H1 (cell line): ENCODE data around the gene CEP350. TPM values are rescaled to one million over a fixed set of nuclear protein-coding genes. Genes with fewer than 3 reads are reported as not detected.

Experiments
- CTCF ChIA-PET: fragments of 300-600 bp; sonication (Branson Sonifier 250); formaldehyde crosslinking; loops from one replicate; lab custom pipeline; 2021; ENCODE audit not compliant: partially characterized antibody; lab: Charles Lee
- POLR2A ChIA-PET: fragments of 300-600 bp; sonication (Branson Sonifier 250); formaldehyde crosslinking; loops from one replicate; lab custom pipeline; 2021; ENCODE audit warnings: inconsistent platforms; ENCODE audit not compliant: partially characterized antibody; lab: Charles Lee
- DNase-seq, 2 experiments: peaks; one replicate each; pipeline versions ENCODE4 v3.0.0 to v3.0.0-alpha.2; 2010 to 2022; ENCODE audit warnings: low spot score in 2 of 2, low read depth in 1 of 2, mixed read lengths in 1 of 2
- FAIRE-seq: peaks from 2 replicates; lab custom pipeline; 2011; peaks lifted over from hg19 to GRCh38; lab: Jason Lieb, UNC
- H2AFZ ChIP-seq: 2 replicates; pipeline ENCODE4 v1.8.1; 2012; ENCODE audit warnings: low read length, inconsistent platforms
- H2AK5ac ChIP-seq: 2 replicates; pipeline ENCODE4 v1.6.1; 2013; ENCODE audit warnings: low read depth, low read length
- H2BK120ac ChIP-seq: replicated peaks from 2 replicates; pipeline ENCODE3; 2013; ENCODE audit warnings: low read depth, low read length, inconsistent platforms
- H2BK12ac ChIP-seq: 2 replicates; pipeline ENCODE4 v1.6.1; 2013; ENCODE audit warnings: low read depth, low read length
- H2BK15ac ChIP-seq: 2 replicates; pipeline ENCODE4 v1.6.1; 2013; ENCODE audit warnings: low read length
- H2BK20ac ChIP-seq: 2 replicates; pipeline ENCODE4 v1.6.1; 2013; ENCODE audit warnings: low read length
- H2BK5ac ChIP-seq: 2 replicates; pipeline ENCODE4 v1.6.1; 2013; ENCODE audit warnings: low read depth, low read length
- H3K14ac ChIP-seq: 2 replicates; pipeline ENCODE4 v1.6.1; 2013; ENCODE audit warnings: inconsistent platforms; ENCODE audit not compliant: insufficient read length
- H3K18ac ChIP-seq: 2 replicates; pipeline ENCODE4 v1.6.1; 2013; ENCODE audit warnings: low read length; ENCODE audit errors: extremely low read depth
- H3K23ac ChIP-seq: 2 replicates; pipeline ENCODE4 v1.6.1; 2013; ENCODE audit warnings: inconsistent platforms; ENCODE audit not compliant: insufficient read length
- H3K23me2 ChIP-seq: 2 replicates; pipeline ENCODE4 v1.6.1; 2013; ENCODE audit warnings: low read depth, low read length
- H3K27ac ChIP-seq: 2 replicates; pipeline ENCODE4 v1.6.1; 2011; ENCODE audit warnings: low read depth, low read length, inconsistent platforms
- H3K27me3 ChIP-seq, 4 experiments: replicated peaks in 1 of 4; 1 replicate in 1 of 4; 2 replicates in 3 of 4; pipeline versions ENCODE4 v1.6.1 to v1.8.1; 2011 to 2013; ENCODE audit warnings: low read length in 3 of 4, mild to moderate bottlenecking in 3 of 4, inconsistent platforms in 2 of 4, mixed read lengths in 2 of 4, moderate library complexity in 1 of 4; ENCODE audit not compliant: control insufficient read depth in 3 of 4, insufficient read depth in 3 of 4; ENCODE audit errors: extremely low read depth in 1 of 4
- H3K36me3 ChIP-seq, 4 experiments: 2 replicates each; pipeline versions ENCODE4 v1.6.1 to v1.8.1; 2011 to 2013; ENCODE audit warnings: mild to moderate bottlenecking in 4 of 4, low read length in 3 of 4, moderate library complexity in 2 of 4, control low read depth in 1 of 4, inconsistent platforms in 1 of 4; ENCODE audit not compliant: insufficient read depth in 4 of 4, control insufficient read depth in 2 of 4
- H3K4ac ChIP-seq: replicated peaks from 2 replicates; pipeline ENCODE3; 2013; ENCODE audit warnings: low read length, low read depth, mixed read lengths, inconsistent platforms; ENCODE audit not compliant: insufficient read length
- H3K4me1 ChIP-seq, 4 experiments: replicated peaks in 1 of 4; 1 replicate in 1 of 4; 2 replicates in 3 of 4; pipeline versions ENCODE4 v1.6.1 to v1.8.1; 2011 to 2013; ENCODE audit warnings: low read length in 3 of 4, inconsistent platforms in 2 of 4, mixed read lengths in 1 of 4; ENCODE audit not compliant: insufficient read depth in 4 of 4, control insufficient read depth in 3 of 4
- H3K4me2 ChIP-seq, 2 experiments: 2 replicates each; pipeline versions ENCODE4 v1.6.1 to v1.8.1; 2011 to 2013; ENCODE audit warnings: low read depth in 2 of 2, low read length in 2 of 2, control low read depth in 1 of 2, inconsistent platforms in 1 of 2, mild to moderate bottlenecking in 1 of 2; ENCODE audit not compliant: insufficient read depth in 1 of 2
- H3K4me3 ChIP-seq, 4 experiments: fragments of 200-600, 300-600 bp in 1 of 4; sonication (generic), shearing (Covaris generic), sonication (Bioruptor Twin) in 1 of 4; 2 replicates each; pipeline versions ENCODE4 v1.5.1 to v1.8.1; 2011 to 2016; ENCODE audit warnings: low read length in 4 of 4, low read depth in 3 of 4, control low read depth in 2 of 4, inconsistent platforms in 2 of 4, mild to moderate bottlenecking in 2 of 4, mixed read lengths in 1 of 4, moderate library complexity in 1 of 4; ENCODE audit not compliant: insufficient read depth in 2 of 4; ENCODE audit errors: extremely low read depth in 1 of 4
- H3K56ac ChIP-seq: replicated peaks from 2 replicates; pipeline ENCODE3; 2013; ENCODE audit warnings: low read depth, mild to moderate bottlenecking, mixed read lengths, low read length, inconsistent platforms; ENCODE audit not compliant: insufficient read length
- H3K79me1 ChIP-seq: 2 replicates; pipeline ENCODE4 v1.6.1; 2013; ENCODE audit warnings: low read depth, low read length, control low read depth
- H3K79me2 ChIP-seq, 2 experiments: 2 replicates each; pipeline versions ENCODE4 v1.6.1 to v1.8.1; 2012 to 2013; ENCODE audit warnings: low read length in 2 of 2, mild to moderate bottlenecking in 2 of 2, inconsistent platforms in 1 of 2; ENCODE audit not compliant: insufficient read depth in 2 of 2, control insufficient read depth in 1 of 2
- H3K9ac ChIP-seq, 4 experiments: replicated peaks in 1 of 4; 1 replicate in 1 of 4; 2 replicates in 3 of 4; pipeline versions ENCODE4 v1.6.1 to v1.8.1; 2011 to 2013; ENCODE audit warnings: low read depth in 3 of 4, low read length in 3 of 4, control low read depth in 2 of 4, mild to moderate bottlenecking in 2 of 4, moderate library complexity in 2 of 4, inconsistent platforms in 1 of 4; ENCODE audit errors: extremely low read depth in 1 of 4
- H3K9me3 ChIP-seq, 2 experiments: 2 replicates each; pipeline versions ENCODE4 v1.6.1 to v1.8.1; 2012 to 2013; ENCODE audit warnings: mild to moderate bottlenecking in 2 of 2, moderate library complexity in 2 of 2, control low read depth in 1 of 2, inconsistent platforms in 1 of 2, low read depth in 1 of 2, low read length in 1 of 2, mixed read lengths in 1 of 2; ENCODE audit not compliant: insufficient read depth in 2 of 2
- H4K20me1 ChIP-seq, 2 experiments: replicated peaks in 1 of 2; 2 replicates each; pipeline versions ENCODE3 to v1.8.1; 2011 to 2013; ENCODE audit warnings: inconsistent platforms in 2 of 2, low read length in 2 of 2, mild to moderate bottlenecking in 1 of 2; ENCODE audit not compliant: insufficient read depth in 2 of 2, control insufficient read depth in 1 of 2
- H4K5ac ChIP-seq: 2 replicates; pipeline ENCODE4 v1.6.1; 2013; ENCODE audit warnings: low read length, low read depth, mixed read lengths, inconsistent platforms; ENCODE audit not compliant: insufficient read length
- H4K8ac ChIP-seq: 2 replicates; pipeline ENCODE4 v1.8.0; 2013; ENCODE audit warnings: mild to moderate bottlenecking, moderate library complexity, low read length, inconsistent platforms; ENCODE audit not compliant: insufficient read depth; ENCODE audit errors: extremely low read depth
- H4K91ac ChIP-seq: replicated peaks from 2 replicates; pipeline ENCODE3; 2013; ENCODE audit warnings: low read length, mixed read lengths, inconsistent platforms; ENCODE audit not compliant: insufficient read length
- BCL11A ChIP-seq, 2 experiments: IDR thresholded peaks; one replicate each; pipeline ENCODE4 v1.6.1; 2011; ENCODE audit warnings: low read depth in 2 of 2, low read length in 2 of 2, mild to moderate bottlenecking in 2 of 2
- CEBPB ChIP-seq: IDR thresholded peaks from 2 replicates; pipeline ENCODE4 v1.6.1; 2012; ENCODE audit warnings: low read depth, low read length
- CHD1 ChIP-seq: IDR thresholded peaks from 2 replicates; pipeline ENCODE4 v1.6.1; 2012; ENCODE audit warnings: low read depth, low read length, improper control_type of control experiment
- CHD2 ChIP-seq: IDR thresholded peaks from 2 replicates; pipeline ENCODE4 v1.6.1; 2012; ENCODE audit warnings: low read length, improper control_type of control experiment
- CREB1 ChIP-seq: IDR thresholded peaks from 2 replicates; pipeline ENCODE4 v1.6.1; 2012; ENCODE audit warnings: inconsistent platforms
- GTF2F1 ChIP-seq: IDR thresholded peaks from 2 replicates; pipeline ENCODE4 v1.6.1; 2012; ENCODE audit warnings: low read depth, low read length, improper control_type of control experiment, borderline replicate concordance
- KDM1A ChIP-seq: fragments of 200-600, 300-600 bp; sonication (generic); IDR thresholded peaks from 2 replicates; pipeline ENCODE4 v1.7.1; 2016; ENCODE audit warnings: mild to moderate bottlenecking, low read length, borderline replicate concordance
- KDM4A ChIP-seq: IDR thresholded peaks from one replicate; pipeline ENCODE4 v1.7.1; 2012; ENCODE audit warnings: low read depth, mild to moderate bottlenecking, moderate library complexity, low read length, inconsistent platforms; ENCODE audit not compliant: severe bottlenecking
- KDM5A ChIP-seq: fragments of 200-600 bp; IDR thresholded peaks from 2 replicates; pipeline ENCODE4 v1.7.1; 2012; ENCODE audit warnings: mild to moderate bottlenecking, low read length, inconsistent platforms, mixed read lengths
- MAFK ChIP-seq: IDR thresholded peaks from 2 replicates; pipeline ENCODE4 v1.6.1; 2012; ENCODE audit warnings: low read depth, mild to moderate bottlenecking, improper control_type of control experiment, low read length
- MAX ChIP-seq: IDR thresholded peaks from 2 replicates; pipeline ENCODE4 v1.6.1; 2012; ENCODE audit warnings: inconsistent platforms
- RBBP5 ChIP-seq: IDR thresholded peaks from 2 replicates; pipeline ENCODE4 v1.7.1; 2012; ENCODE audit warnings: low read depth, mild to moderate bottlenecking, inconsistent platforms, low read length, moderate library complexity, borderline replicate concordance
- SP4 ChIP-seq: IDR thresholded peaks from 2 replicates; pipeline ENCODE4 v1.6.1; 2012; ENCODE audit warnings: low read length, inconsistent platforms
- SUZ12 ChIP-seq: fragments of 200-600 bp; sonication (generic); IDR thresholded peaks from 2 replicates; pipeline ENCODE4 v1.6.1; 2012; ENCODE audit warnings: mild to moderate bottlenecking, inconsistent platforms, low read length, moderate library complexity, mixed read lengths
- TBP ChIP-seq: IDR thresholded peaks from 2 replicates; pipeline ENCODE4 v1.6.1; 2011; ENCODE audit warnings: low read depth, low read length, improper control_type of control experiment
- TCF12 ChIP-seq: IDR thresholded peaks from 2 replicates; pipeline ENCODE4 v1.6.1; 2011; ENCODE audit warnings: low read depth, mild to moderate bottlenecking, low read length
- YY1 ChIP-seq: IDR thresholded peaks from 2 replicates; pipeline ENCODE4 v1.6.1; 2011; ENCODE audit warnings: low read depth, mild to moderate bottlenecking, low read length
- ZNF274 ChIP-seq: IDR thresholded peaks from 2 replicates; pipeline ENCODE4 v1.7.0; 2012; ENCODE audit warnings: low read length, borderline replicate concordance; ENCODE audit errors: extremely low read depth
- polyA plus RNA-seq, 7 experiments: library from polyadenylated mRNA; depleted of rRNA in 3 of 7; stranded (reverse) in 5 of 7; unstranded in 2 of 7; fragments of >200 nt in 5 of 7; fragments of 200-250 nt in 2 of 7; gene quantifications; 1 replicate in 5 of 7; 2 replicates in 1 of 7; 4 replicates in 1 of 7; pipeline versions ENCODE4 v1.2.1 to v1.2.3, GENCODE V29; 2011 to 2013; ENCODE audit warnings: missing spikeins in 2 of 7, mixed read lengths in 2 of 7
- total RNA-seq: library from RNA; stranded (reverse); fragmentation: NEBNext Ultra II Directional; extraction: Animal tissue kit (Norgen Biotek cat#: 25700); gene quantifications from 2 replicates; pipeline ENCODE4 v1.2.1, GENCODE V29; 2021

The CEP350 gene
- total and polyA plus RNA-seq, 2 of the 8 experiments (the other 6 are each of a cell fraction or from before 2014, with no cell fraction given): 5.6 to 39.4 TPM

- H2BK12ac ChIP-seq: no peak overlapping the region
- H3K23me2 ChIP-seq: no peaks in the 10 kb centered on the region; the same call in 1 of the 2 replicates
- H3K4me2 ChIP-seq: no peak overlapping the region
- ChIA-PET CTCF (interaction anchor here (1.0 to 1.6 kb wide), 2 partner anchors 10 to 15 kb away, joined by 3 read pairs; no protein-coding TSS in a partner anchor), POLR2A (no interaction called here)
- no peak overlapping the region for H3K23ac ChIP-seq
- no peak overlapping the region for H4K8ac ChIP-seq
- DNase-seq: no peak
- no peak overlapping the region for H2AK5ac ChIP-seq
- H2BK5ac ChIP-seq: no peak overlapping the region
- no peaks in the 10 kb centered on the region for H3K79me1 ChIP-seq
- peaks cover 0 to 14% (median 5%) of the 10 kb centered on the region in 4 experiments; a peak in 3 of 8 replicates for H3K36me3 ChIP-seq
- no peaks in the 10 kb centered on the region for H3K27me3 ChIP-seq
- no peak overlapping the region for H3K56ac ChIP-seq
- no peak overlapping the region for H3K27ac ChIP-seq
- H3K79me2 ChIP-seq: no peaks in the 10 kb centered on the region
- no peaks in the 10 kb centered on the region for H3K9me3 ChIP-seq
- no peak overlapping the region for H4K5ac ChIP-seq
- no peak overlapping the region for H2BK15ac ChIP-seq
- H4K91ac ChIP-seq: no peak overlapping the region
- H3K9ac ChIP-seq: no peak overlapping the region
- no peak overlapping the region for H2BK120ac ChIP-seq
- H3K18ac ChIP-seq: no peak overlapping the region
- H4K20me1 ChIP-seq: peaks cover 0 to 2% of the 10 kb centered on the region in 2 experiments
- H3K4me3 ChIP-seq: no peak overlapping the region
- no peak overlapping the region for H2BK20ac ChIP-seq
- no peak for FAIRE-seq
- no peaks in the 10 kb centered on the region for H3K4me1 ChIP-seq
- H2AFZ ChIP-seq: no peak overlapping the region
- H3K14ac ChIP-seq: no peak overlapping the region
- no peak overlapping the region for H3K4ac ChIP-seq
- TF ChIP-seq SP4: no peak
- TF ChIP-seq CHD2: no peak
- TF ChIP-seq KDM4A: no peak
- no peak for TF ChIP-seq KDM5A
- TF ChIP-seq CREB1: no peak
- TF ChIP-seq BCL11A (IDR thresholded peaks at IDR 0.05; ENCODE audit: low read depth in 2 of 2, low read length in 2 of 2): no peak
- TF ChIP-seq RBBP5: no peak
- TF ChIP-seq CHD1: no peak
- no peak for TF ChIP-seq MAX
- no peak for TF ChIP-seq TCF12
- TF ChIP-seq KDM1A: no peak
- no peak for TF ChIP-seq ZNF274
- no peak for TF ChIP-seq MAFK
- no peak for TF ChIP-seq CEBPB
- TF ChIP-seq GTF2F1: no peak
- no peak for TF ChIP-seq TBP
- no peak for TF ChIP-seq YY1
- TF ChIP-seq SUZ12: no peak
Observed at GRCh38 chr1:180002437-180002836, 47.8 kb downstream of the CEP350 start.
